GM08714 (cell line): ENCODE results near the gene DEFB124.
"Not testable (repeated sequence)": the region's sequence is repeated elsewhere in the genome, so short reads cannot be mapped to it uniquely, and the experiment has no call there.

Experiments used
- H3K4me3 ChIP-seq: fragments of 200-500 bp; sonication (Bioruptor generic); 2 replicates; pipeline ENCODE4 v1.5.1; 2014; ENCODE audit warnings: mild to moderate bottlenecking, low read length, inconsistent platforms
- ZNF274 ChIP-seq: IDR thresholded peaks from 2 replicates; pipeline ENCODE4 v1.6.1; 2012; ENCODE audit warnings: mild to moderate bottlenecking, low read depth, low read length

The DEFB124 gene

DNA sequence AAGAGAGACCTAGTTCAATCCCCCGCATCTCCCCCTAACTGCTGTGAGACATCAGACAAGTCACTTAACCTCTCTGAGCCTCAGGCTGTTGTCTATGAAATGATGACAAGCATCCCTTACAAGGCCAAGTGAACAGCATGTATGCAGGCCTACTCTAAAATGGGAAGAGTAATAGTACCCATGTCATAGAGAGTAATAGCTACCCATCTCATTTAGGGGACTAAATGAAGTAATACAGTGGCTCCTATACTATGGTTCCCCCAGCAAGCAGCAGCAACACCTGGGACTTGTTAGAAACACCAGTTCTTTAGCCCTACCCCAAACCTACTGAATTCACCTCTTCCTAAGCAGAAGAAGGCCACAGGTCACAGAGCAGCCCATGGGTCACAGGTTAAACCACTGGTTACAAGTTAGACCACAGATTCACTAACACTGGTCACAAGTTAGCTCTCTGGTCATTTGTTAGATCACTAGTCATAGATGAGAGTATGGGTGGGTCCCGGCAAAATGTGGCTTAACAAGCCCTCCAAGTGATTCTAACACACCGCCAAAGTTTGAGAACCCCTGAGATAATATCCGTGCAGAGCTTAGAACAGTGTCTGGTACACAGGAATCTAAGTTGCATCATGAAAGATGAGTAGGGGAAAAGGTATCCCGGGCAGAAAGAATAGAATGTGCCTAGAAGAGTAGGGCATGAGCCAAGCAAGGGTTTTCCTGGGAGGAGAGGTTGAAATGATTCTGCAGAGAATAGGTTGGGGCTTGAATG, 1.4 kb downstream of the DEFB124 start:
- no peak for TF ChIP-seq ZNF274
- H3K4me3 ChIP-seq = no peak overlapping the region

- TF ChIP-seq ZNF274 = no peak
- H3K4me3 ChIP-seq = no peak overlapping the region
Measured at GRCh38 chr20:31472395-31473330, 2.3 kb downstream of the DEFB124 start.

DNA sequence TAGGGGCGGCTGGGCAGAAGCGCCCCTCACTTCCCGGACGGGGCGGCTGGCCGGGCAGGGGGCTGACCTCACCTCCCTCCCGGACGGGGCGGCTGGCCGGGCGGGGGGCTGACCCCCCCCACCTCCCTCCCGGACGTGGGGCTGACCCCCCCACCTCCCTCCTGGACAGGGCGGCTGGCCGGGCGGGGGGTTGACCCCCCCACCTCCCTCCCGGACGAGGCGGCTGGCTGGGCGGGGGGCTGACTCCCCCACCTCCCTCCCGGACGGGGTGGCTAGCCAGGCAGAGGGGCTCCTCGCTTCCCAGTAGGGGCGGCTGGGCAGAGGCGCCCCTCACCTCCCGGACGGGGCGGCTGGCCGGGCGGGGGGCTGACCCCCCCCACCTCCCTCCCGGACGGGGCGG, 4.0 kb downstream of the DEFB124 start:
- H3K4me3 ChIP-seq = not testable (repeated sequence)

- TF ChIP-seq ZNF274 = no peak
- no peak overlapping the region for H3K4me3 ChIP-seq
Measured at GRCh38 chr20:31454361-31454760, 20.6 kb downstream of the DEFB124 start.

GRCh38 chr20:31452575-31452974, 22.4 kb downstream of the DEFB124 start:
- no peak overlapping the region for H3K4me3 ChIP-seq
- TF ChIP-seq ZNF274 = no peak

DNA sequence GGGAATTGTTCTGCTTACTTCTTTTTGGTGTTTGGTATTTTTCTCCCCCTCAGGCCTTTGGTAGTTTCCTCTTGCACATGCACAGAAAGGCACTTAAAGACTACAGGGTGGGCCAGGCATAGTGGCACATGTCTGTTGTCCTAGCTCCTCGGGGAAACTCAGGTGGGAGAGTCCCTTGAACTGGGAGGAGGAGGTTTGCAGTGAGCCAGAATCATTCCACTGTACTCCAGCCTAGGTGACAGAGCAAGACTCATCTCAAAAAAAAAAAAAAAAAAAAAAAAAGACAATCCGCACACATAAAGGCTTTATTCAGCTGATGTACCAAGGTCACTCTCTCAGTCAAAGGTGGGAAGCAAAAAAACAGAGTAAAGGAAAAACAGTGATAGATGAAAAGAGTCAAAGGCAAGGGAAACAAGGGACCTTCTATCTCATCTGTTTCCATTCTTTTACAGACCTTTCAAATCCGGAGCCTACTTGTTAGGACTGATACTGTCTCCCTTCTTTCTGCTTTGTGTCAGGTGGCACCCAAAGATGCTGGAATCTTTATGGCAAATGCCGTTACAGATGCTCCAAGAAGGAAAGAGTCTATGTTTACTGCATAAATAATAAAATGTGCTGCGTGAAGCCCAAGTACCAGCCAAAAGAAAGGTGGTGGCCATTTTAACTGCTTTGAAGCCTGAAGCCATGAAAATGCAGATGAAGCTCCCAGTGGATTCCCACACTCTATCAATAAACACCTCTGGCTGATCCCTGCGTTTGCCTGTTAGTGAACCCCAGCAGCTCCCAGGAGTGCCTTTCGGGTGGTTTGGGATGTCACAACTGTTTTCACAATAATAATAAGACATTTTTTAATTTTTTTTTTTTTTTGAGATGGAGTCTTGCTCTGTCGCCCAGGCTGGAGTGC, 25.2 kb downstream of the DEFB124 start:
- H3K4me3 ChIP-seq = no peak overlapping the region

GRCh38 chr20:31446084-31446819, 28.7 kb downstream of the DEFB124 start:
- no peak overlapping the region for H3K4me3 ChIP-seq
- no peak for TF ChIP-seq ZNF274

More for the DNA sequence above, 25.2 kb downstream of the DEFB124 start:
- no peak for TF ChIP-seq ZNF274

GRCh38 chr20:31440012-31440659, 34.8 kb downstream of the DEFB124 start, which contains the start of gene DEFB123:
Gene DEFB123, plus strand, starts transcription at chr20:31440632. Its CDS starts 67 bp downstream, at chr20:31440699.
- no peak for TF ChIP-seq ZNF274
- no peak within 1 kb of the TSS for H3K4me3 ChIP-seq

DNA sequence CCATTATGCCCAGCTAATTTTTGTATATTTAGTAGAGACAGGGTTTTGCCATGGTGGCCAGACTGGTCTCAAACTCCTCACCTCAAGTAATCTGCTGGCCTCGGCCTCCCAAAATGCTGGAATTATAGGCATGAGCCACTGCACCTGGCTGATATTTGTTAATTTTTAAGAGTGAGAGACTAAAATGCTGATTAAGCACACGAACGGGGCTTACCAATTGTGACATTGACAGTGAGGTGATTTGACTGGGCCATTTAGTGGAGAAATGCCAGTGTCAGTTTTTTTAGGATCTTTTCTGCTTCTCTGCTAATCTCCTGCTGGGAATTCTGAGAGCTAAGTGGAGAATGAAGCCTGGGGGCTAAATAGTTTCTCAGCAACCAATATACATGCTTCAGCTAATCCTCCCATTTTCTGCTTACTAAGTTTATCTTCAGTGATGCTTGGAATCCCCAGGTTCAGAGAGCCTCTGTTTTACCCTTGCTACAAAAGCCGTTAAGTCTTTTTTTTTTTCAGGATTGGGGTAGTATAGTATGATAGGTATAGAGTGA, 44.3 kb downstream of the DEFB124 start:
- H3K4me3 ChIP-seq = no peak overlapping the region
- no peak for TF ChIP-seq ZNF274

- not testable (repeated sequence) for H3K4me3 ChIP-seq
Measured at GRCh38 chr20:31427576-31427975, 47.4 kb downstream of the DEFB124 start.

DNA sequence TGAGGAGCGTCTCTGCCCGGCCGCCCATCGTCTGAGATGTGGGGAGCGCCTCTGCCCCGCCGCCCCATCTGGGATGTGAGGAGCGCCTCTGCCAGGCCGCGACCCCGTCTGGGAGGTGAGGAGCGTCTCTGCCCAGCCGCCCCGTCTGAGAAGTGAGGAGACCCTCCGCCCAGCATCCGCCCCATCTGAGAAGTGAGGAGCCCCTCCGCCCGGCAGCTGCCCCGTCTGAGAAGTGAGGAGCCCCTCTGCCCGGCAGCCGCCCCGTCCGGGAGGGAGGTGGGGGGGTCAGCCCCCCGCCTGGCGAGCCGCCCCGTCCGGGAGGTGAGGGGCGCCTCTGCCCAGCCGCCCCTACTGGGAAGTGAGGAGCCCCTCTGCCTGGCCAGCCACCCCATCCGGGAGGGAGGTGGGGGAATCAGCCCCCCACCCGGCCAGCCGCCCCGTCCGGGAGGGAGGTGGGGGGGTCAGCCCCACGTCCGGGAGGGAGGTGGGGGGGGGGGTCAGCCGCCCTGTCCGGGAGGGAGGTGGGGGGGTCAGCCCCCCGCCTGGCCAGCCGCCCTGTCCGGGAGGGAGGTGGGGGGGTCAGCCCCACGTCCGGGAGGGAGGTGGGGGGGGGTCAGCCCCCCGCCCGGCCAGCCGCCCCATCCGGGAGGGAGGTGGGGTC, 47.9 kb downstream of the DEFB124 start:
- H3K4me3 ChIP-seq = not testable (repeated sequence)

DNA sequence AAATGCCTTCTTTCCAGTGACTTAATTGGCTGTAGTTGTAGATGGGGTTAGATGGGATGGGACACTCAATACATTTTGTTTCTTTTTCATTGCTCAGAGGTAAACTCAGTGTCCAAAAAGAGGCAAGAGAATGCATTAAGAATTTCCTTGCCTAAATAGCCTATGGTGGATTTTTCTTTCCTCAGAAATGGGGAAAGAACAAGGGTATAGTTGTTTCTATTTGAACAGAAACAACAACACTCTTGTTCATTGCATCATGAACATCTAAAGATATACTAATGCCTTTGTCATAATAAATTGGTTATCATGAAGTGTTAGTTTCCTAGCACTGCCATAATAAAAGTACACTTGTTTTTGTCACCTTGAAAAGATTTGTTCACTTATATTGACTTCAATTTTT, 49.1 kb downstream of the DEFB124 start:
- no peak for TF ChIP-seq ZNF274
- H3K4me3 ChIP-seq = no peak overlapping the region

DNA sequence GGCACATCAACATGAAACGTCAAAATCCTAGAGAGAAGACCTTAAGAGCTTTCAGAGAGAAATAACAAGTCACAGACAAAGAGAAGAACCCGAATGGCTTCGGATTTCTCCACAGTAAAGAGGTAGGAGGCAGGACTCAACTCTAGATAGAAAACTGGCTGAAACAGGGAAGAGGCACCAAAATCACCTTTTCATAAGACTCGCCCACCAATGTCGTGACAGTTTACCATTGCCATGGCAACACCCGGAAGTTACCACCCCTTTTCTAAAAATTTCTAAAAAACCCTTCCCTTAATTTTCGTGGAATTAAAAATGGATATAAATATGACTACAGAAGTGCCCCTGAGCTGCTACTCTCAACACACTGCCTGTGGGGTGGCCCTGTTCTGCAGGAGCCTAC, 56.6 kb downstream of the DEFB124 start:
- H3K4me3 ChIP-seq = no peak overlapping the region
- no peak for TF ChIP-seq ZNF274
